HG03439 (cell line): ENCODE measurements around the gene FANCI.

ENCODE experiments used
- ATAC-seq: cut with Tn5 transposase; IDR thresholded peaks from one replicate; pipeline ENCODE4 v1.9.1; 2021; ENCODE audit warnings: mild to moderate bottlenecking, moderate library complexity; ENCODE audit not compliant: unreplicated experiment

Gene FANCI

DNA sequence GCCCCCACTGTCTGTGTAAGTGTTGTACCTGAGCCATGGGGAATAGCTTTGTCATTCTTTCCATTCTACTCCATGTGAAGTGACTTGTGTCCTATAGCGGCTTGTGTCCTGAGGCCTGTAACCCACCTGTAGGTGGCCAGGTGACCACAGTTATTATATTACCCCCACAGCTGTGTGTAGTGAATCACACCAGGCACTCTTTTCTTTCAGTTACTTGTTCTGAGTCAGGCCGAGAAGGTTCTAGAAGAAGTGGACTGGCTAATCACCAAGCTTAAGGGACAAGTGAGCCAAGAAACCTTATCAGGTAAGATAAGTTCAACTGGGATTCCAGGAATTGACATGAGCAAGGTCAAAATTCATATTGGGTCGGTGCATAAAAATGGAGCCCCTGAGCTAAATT, 61.6 kb downstream of the FANCI start:
- no peak for ATAC-seq

DNA sequence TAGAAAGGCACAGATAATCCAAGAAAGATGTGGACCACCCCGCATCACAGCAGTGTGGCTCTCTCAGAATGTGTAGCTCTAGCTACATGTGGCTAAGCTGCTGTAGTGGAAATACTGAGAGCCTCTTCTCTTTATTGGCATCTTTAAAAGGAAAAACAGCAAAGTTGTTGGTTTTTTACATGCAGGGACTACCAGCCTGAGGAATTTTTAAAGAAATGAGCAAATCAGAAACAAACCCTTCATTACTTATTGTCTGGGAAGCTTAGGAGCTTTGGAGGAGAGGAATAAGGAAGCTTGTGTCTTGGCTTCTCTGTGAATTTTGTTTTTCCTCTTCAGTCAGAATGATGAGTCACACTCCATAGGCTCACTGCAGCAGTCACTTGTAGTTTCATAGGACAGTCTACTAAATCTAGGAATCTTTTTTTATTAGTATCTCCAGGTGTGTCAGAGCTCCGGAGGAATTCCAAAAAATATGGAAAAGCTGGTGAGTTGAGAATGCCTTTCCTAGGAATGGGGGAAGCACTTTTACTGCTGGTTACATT, 63.3 kb downstream of the FANCI start:
- ATAC-seq = no peak

DNA sequence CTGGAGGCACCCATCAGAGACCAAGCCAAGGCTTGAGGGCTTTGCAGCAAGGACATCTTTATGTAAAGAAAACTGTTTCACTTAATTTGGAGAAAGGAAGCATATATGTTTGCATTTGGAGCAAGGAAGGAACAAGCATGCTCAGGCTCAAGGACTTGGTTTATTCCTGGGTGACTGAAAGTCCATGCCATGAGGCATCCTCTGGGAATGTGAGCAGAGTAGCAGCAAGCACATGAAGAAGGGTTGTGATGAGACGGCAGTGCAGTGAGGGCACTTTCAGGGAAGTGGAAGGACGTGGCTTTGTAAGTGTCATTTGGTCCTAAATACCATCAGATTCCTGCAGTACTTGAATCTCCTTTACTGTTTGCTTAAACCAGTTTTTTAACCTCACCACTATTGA, 64.0 kb downstream of the FANCI start:
- ATAC-seq = no peak

DNA sequence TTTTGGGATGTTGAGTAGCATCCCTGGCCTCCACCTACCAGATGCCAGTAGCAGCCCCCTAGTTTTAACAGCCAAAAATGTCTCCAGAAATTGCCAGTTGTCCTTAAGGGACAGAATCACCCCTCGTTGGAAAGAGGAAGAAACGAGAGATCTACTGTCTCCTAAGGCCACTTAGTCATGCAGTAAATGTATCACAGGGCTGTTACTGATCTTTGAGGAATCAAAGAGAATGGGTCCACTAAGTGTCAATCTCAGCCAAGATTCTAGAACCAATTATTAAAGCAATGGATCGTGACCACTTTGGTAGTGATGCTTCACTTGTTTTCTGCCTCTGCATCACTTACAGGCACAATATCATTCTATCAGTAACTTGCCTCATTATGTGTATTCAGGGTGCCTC, 64.5 kb downstream of the FANCI start:
- ATAC-seq = no peak

- no peak for ATAC-seq
These were observed 66.2 kb downstream of the FANCI start for GRCh38 chr15:89309993-89310392.

- no peak for ATAC-seq
These were observed 71.7 kb downstream of the FANCI start for GRCh38 chr15:89315375-89315929.

DNA sequence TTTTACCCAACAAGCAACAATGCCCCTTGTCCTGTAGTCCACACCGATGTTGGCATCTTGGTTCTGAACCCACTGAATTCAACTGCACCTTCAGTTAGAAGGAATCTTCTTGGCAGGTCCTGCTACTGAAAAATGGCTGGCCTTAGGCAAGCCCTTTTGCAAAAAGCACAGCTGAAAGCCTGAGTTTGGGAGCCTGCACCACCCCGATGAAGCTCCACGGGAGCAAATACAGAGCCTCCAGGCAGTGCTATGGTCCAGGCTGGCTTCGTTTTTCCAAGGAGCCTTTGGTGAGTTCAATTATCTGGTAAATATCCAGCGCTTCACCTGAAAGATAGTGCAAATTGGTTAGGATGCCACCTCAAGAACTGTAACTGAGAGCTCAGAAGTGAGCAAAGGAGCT, 72.7 kb downstream of the FANCI start:
- no peak for ATAC-seq

- no peak for ATAC-seq
These were observed 73.5 kb downstream of the FANCI start for GRCh38 chr15:89317186-89317720.

GRCh38 chr15:89319678-89320077, 75.9 kb downstream of the FANCI start:
- no peak for ATAC-seq

- ATAC-seq = no peak
These were observed 76.4 kb downstream of the FANCI start for GRCh38 chr15:89320200-89320599.

- ATAC-seq = no peak
These were observed 78.0 kb downstream of the FANCI start for GRCh38 chr15:89321521-89322410.

DNA sequence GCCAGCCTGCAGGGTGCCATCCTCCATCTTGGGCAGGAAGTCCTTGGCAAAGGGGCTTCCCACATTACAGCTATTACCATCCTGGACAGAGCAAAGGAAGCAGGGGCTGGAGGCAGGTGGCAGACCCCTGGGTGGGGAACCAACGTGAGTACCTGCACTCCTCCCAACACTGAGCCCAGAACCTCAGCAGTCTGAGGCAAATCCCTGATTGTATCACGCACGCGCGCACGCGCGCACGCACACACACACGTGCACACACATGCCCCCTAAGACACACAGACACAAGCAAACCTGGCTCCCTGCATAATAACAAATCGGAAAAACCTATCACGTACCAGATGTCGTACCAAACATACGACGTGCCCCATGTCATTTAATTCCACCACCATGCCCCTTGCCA, 79.0 kb downstream of the FANCI start:
- ATAC-seq = no peak

- no peak for ATAC-seq
These were observed 80.0 kb downstream of the FANCI start for GRCh38 chr15:89323825-89324224.

GRCh38 chr15:89325039-89325803, 81.4 kb downstream of the FANCI start:
- no peak for ATAC-seq

DNA sequence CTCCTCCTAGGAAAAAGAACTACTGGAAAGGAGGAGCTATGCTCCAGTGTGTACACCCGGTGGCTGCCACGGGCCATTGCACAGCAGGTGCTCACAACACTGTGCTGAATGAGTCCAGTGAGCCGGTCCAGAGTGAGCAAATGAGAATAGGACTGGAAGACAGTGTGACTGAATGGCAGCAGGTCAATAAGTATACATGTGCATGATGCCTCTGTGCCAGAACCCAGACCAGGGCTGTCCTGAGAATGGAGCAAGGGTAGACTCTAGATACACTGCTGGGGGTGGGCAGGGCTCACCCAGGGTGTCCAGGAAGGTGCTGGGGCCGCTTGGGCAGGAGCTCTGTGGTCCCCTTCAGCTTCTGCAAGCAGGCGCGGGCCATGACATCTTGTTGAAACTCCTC, 82.5 kb downstream of the FANCI start:
- no peak for ATAC-seq

- no peak for ATAC-seq
These were observed 83.3 kb downstream of the FANCI start for GRCh38 chr15:89327113-89327512.

GRCh38 chr15:89328398-89329254, 84.8 kb downstream of the FANCI start:
- no peak for ATAC-seq

DNA sequence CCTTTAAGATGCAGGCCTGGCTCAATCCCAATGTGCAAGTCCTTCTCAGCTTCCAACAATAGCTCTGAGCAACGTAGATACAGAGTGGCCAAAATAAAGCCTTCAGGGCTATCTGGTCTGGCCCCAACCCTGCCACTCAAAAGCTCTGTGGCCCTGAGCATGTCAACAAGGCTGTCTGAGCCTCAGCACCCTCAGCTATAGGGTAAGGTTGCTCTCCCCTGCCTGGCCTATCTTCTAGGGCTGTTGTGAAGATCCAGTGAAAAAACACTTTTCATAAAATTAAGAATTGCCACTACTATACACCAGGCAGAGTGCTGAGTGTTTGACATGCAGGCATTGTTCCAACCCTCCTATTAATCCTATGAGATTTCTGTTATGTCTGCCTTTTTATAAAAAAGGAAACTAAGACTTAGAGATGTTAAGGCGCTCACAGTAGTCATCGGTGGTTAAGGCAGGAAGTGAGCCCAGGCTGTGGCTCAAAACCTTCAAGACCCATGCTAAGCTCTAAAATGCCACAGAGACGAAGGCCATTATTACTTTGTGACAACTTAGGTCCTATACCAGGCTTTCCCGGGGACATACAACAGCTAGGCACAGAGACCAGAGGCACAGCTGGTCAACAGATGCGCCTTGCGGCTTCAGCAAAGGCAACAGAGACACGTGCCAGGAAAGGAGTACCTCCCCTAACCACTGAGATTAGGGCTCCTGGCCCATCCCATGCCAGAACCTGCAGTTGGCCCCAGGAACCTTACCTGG, 85.7 kb downstream of the FANCI start:
- no peak for ATAC-seq

DNA sequence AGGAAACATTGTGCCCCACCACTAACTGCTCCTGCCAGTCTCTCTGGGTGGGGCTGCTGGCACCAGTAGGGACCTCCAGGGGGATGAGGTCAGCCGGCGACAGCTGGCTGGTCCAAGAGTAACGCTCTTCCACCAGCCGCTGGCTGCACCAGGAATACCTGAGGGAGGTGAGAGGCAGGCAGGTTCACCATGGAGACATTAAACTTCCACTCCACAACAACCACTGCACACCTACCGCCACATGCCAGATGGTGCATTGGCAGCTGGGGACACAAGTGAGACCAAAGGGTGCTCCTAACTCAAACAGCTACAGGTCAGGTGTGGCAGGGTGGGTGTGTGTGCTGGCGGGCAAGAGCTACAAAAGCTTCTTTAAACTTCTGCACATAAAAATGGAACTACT, 86.3 kb downstream of the FANCI start:
- no peak for ATAC-seq
